ENCODE measurements around the gene ARMC2.

GRCh38 chr6:109021870-109022269 lies 173.6 kb downstream of the ARMC2 start:
- TF ChIP-seq CTCF (IDR thresholded peaks at IDR 0.05 in 8 of 11, conservative IDR thresholded peaks at IDR 0.05 in 3 of 11) (no peak), POLR2A (IDR thresholded peaks at IDR 0.05) (no peak)
